ENCODE data around the gene G6PC1. TPM values are rescaled to one million over a fixed set of nuclear protein-coding genes. Genes with fewer than 3 reads are reported as not detected.

Gene G6PC1
- total and polyA plus RNA-seq, 2 of the 13 experiments (the other 11 are each of a cell fraction or from before 2014, with no cell fraction given) = 1.7 to 37.9 TPM

DNA sequence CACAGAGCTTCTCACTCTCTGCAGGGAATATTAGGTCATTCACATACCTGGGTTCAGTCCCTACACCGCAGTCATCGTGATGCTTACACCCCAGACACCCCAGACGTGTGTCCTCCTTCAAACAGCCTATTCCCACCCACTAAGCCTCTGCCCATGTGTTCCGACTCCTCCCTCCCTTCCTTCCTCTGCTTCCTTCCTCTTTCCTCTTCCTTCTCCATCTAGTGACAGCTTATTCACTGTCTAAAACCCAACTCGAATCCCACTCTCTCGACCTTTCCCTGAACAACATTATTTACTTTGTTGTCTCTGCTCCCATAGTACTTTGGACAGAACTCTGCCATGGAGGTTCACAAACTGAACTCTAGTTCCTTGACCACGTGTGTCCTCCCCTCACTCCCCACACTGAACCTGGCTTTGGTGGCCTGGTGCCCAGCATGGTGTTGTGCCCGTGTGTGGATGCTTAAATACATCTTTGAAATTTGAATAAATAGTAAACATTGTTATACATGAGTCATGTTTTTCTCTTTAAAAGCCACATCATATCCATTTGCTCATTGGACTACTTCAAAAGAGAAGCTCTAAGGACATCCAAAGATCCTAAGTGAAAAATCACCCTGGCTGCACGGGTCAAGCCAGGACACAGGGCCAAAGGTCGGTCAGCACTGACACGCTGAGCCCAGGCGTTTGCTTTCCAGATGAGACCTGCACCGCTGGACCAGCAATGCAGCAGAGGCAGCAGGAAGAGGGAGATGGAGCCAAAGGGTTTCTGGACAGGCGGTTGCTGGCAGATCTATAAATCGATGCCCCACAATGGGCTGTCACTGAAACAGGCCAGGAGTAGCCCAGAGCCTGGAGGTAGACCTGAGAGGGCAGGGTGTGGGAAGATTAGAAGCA is 14.1 kb upstream of the G6PC1 start (continued):
- TF ChIP-seq RELA (CRISPR knock-in tag; IDR thresholded peaks at IDR 0.05) (no peak), CREB1 (IDR thresholded peaks at IDR 0.05) (peak; percentile 60), CREB1 (CRISPR knock-in tag; IDR thresholded peaks at IDR 0.05) (no peak), ZNF577 (CRISPR knock-in tag; IDR thresholded peaks at IDR 0.05; ENCODE audit: borderline replicate concordance, low read depth) (no peak), ZFP36L1 (CRISPR knock-in tag; IDR thresholded peaks at IDR 0.05) (peak; percentile 96; the same call in 1 of the 2 replicates), NCOA2 (CRISPR knock-in tag; IDR thresholded peaks at IDR 0.05) (peak; percentile 89), JDP2 (CRISPR knock-in tag; IDR thresholded peaks at IDR 0.05; ENCODE audit: borderline replicate concordance) (no peak; the same call in 1 of the 2 replicates), ZNF354B (CRISPR knock-in tag; IDR thresholded peaks at IDR 0.05) (no peak), GTF3A (CRISPR knock-in tag; conservative IDR thresholded peaks at IDR 0.05) (peak; percentile 33; the same call in 1 of the 2 replicates), RFX1 (IDR thresholded peaks at IDR 0.05) (no peak), HNF4A (CRISPR knock-in tag; IDR thresholded peaks at IDR 0.05) (peak; percentile 89), IRF2 (CRISPR knock-in tag; IDR thresholded peaks at IDR 0.05) (peak; percentile 30; the same call in 1 of the 2 replicates), ZNF468 (CRISPR knock-in tag; IDR thresholded peaks at IDR 0.05) (no peak), MAZ (IDR thresholded peaks at IDR 0.05; ENCODE audit: borderline replicate concordance, low read depth, low read length) (no peak), MAZ (CRISPR knock-in tag; IDR thresholded peaks at IDR 0.05; ENCODE audit: low read depth) (peak; percentile 51), RFXANK (CRISPR knock-in tag; IDR thresholded peaks at IDR 0.05) (0 out of 2 replicates have a peak, but pooled peaks have one; percentile 16), ZNF337 (CRISPR knock-in tag; IDR thresholded peaks at IDR 0.05; ENCODE audit: borderline replicate concordance, low read depth) (no peak), ZNF101 (CRISPR knock-in tag; IDR thresholded peaks at IDR 0.05; ENCODE audit: borderline replicate concordance, low read depth) (no peak), MATR3 (CRISPR knock-in tag; IDR thresholded peaks at IDR 0.05) (no peak), TCF7 (IDR thresholded peaks at IDR 0.05; ENCODE audit: low read depth) (peak; percentile 61), ZNF331 (CRISPR knock-in tag; IDR thresholded peaks at IDR 0.05) (peak; percentile 76), ZNF776 (CRISPR knock-in tag; IDR thresholded peaks at IDR 0.05) (no peak), ZNF777 (CRISPR knock-in tag; IDR thresholded peaks at IDR 0.05) (peak; percentile 30; the same call in 1 of the 2 replicates), PCBP1 (IDR thresholded peaks at IDR 0.05; ENCODE audit: borderline replicate concordance, low read depth, low read length) (no peak), ZNF619 (CRISPR knock-in tag; IDR thresholded peaks at IDR 0.05) (peak; percentile 72; the same call in 1 of the 2 replicates)
- TF ChIP-seq, protein P1, sequence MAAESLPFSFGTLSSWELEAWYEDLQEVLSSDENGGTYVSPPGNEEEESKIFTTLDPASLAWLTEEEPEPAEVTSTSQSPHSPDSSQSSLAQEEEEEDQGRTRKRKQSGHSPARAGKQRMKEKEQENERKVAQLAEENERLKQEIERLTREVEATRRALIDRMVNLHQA (CRISPR knock-in tag; IDR thresholded peaks at IDR 0.05) = no peak
- TF ChIP-seq, protein P2, sequence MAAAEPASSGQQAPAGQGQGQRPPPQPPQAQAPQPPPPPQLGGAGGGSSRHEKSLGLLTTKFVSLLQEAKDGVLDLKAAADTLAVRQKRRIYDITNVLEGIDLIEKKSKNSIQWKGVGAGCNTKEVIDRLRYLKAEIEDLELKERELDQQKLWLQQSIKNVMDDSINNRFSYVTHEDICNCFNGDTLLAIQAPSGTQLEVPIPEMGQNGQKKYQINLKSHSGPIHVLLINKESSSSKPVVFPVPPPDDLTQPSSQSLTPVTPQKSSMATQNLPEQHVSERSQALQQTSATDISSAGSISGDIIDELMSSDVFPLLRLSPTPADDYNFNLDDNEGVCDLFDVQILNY (CRISPR knock-in tag; conservative IDR thresholded peaks at IDR 0.05) = no peak
- TF ChIP-seq, protein P3, sequence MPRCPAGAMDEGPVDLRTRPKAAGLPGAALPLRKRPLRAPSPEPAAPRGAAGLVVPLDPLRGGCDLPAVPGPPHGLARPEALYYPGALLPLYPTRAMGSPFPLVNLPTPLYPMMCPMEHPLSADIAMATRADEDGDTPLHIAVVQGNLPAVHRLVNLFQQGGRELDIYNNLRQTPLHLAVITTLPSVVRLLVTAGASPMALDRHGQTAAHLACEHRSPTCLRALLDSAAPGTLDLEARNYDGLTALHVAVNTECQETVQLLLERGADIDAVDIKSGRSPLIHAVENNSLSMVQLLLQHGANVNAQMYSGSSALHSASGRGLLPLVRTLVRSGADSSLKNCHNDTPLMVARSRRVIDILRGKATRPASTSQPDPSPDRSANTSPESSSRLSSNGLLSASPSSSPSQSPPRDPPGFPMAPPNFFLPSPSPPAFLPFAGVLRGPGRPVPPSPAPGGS (CRISPR knock-in tag; IDR thresholded peaks at IDR 0.05) = no peak
- TF ChIP-seq, protein P4, sequence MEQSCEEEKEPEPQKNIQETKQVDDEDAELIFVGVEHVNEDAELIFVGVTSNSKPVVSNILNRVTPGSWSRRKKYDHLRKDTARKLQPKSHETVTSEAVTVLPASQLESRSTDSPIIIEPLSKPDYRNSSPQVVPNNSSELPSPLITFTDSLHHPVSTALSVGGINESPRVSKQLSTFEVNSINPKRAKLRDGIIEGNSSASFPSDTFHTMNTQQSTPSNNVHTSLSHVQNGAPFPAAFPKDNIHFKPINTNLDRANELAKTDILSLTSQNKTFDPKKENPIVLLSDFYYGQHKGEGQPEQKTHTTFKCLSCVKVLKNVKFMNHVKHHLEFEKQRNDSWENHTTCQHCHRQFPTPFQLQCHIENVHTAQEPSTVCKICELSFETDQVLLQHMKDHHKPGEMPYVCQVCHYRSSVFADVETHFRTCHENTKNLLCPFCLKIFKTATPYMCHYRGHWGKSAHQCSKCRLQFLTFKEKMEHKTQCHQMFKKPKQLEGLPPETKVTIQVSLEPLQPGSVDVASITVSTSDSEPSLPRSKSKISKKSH (CRISPR knock-in tag; IDR thresholded peaks at IDR 0.05; ENCODE audit: borderline replicate concordance) = peak; percentile 90; the same call in 1 of the 2 replicates

Data from HepG2 (cell line).